Activated CD8-positive, alpha-beta memory T cell treated with anti-CD3 and anti-CD28 coated beads for 24 hours (primary cell): ENCODE measurements around the gene MYO6.
"Not testable (repeated sequence)": the region's sequence is repeated elsewhere in the genome, so short reads cannot be mapped to it uniquely, and the experiment has no call there.

Experiments used
- DNase-seq: peaks from one replicate; pipeline ENCODE4 v3.0.0-alpha.2; 2020

Gene MYO6

GRCh38 chr6:75748743-75749538, at the start of gene MYO6:
TSS of gene MYO6 (plus strand) at chr6:75749239. CDS start at chr6:75817548, 68,309 bp downstream.
- DNase-seq, result peak; percentile 74

- not testable (repeated sequence) for DNase-seq
Observed at GRCh38 chr6:75708334-75708733, 40.7 kb upstream of the MYO6 start.

GRCh38 chr6:75711173-75711572, 37.9 kb upstream of the MYO6 start:
- DNase-seq, result no peak

GRCh38 chr6:75719133-75719532, 29.9 kb upstream of the MYO6 start:
- DNase-seq, result no peak

- no peak for DNase-seq
Observed at GRCh38 chr6:75723382-75723781, 25.7 kb upstream of the MYO6 start.

- no peak for DNase-seq
Observed at GRCh38 chr6:75727206-75727605, 21.8 kb upstream of the MYO6 start.

- not testable (repeated sequence) for DNase-seq
Observed at GRCh38 chr6:75731029-75731428, 18.0 kb upstream of the MYO6 start.

GRCh38 chr6:75735491-75736186, 13.4 kb upstream of the MYO6 start:
- no peak for DNase-seq

- no peak for DNase-seq
Observed at GRCh38 chr6:75743971-75744370, 5.1 kb upstream of the MYO6 start.

- DNase-seq, result no peak
Observed at GRCh38 chr6:75745404-75745803, 3.6 kb upstream of the MYO6 start.

- no peak for DNase-seq
Observed at GRCh38 chr6:75746221-75746620, 2.8 kb upstream of the MYO6 start.

- DNase-seq, result no peak
Observed at GRCh38 chr6:75747152-75747992, 1.7 kb upstream of the MYO6 start.

GRCh38 chr6:75748003-75748742, 866 bp upstream of the MYO6 start:
- no peak for DNase-seq

GRCh38 chr6:75751443-75751842, 2.4 kb downstream of the MYO6 start:
- no peak for DNase-seq

- DNase-seq, result no peak
Observed at GRCh38 chr6:75752365-75752764, 3.3 kb downstream of the MYO6 start.

- no peak for DNase-seq
Observed at GRCh38 chr6:75755704-75756103, 6.7 kb downstream of the MYO6 start.

- DNase-seq, result no peak
Observed at GRCh38 chr6:75757295-75757694, 8.3 kb downstream of the MYO6 start.

- DNase-seq, result no peak
Observed at GRCh38 chr6:75758061-75758460, 9.0 kb downstream of the MYO6 start.

- DNase-seq, result no peak
Observed at GRCh38 chr6:75759207-75759606, 10.2 kb downstream of the MYO6 start.

GRCh38 chr6:75760320-75760719, 11.3 kb downstream of the MYO6 start:
- no peak for DNase-seq

GRCh38 chr6:75761489-75761888, 12.4 kb downstream of the MYO6 start:
- no peak for DNase-seq

- no peak for DNase-seq
Observed at GRCh38 chr6:75762063-75762462, 13.0 kb downstream of the MYO6 start.

GRCh38 chr6:75766387-75766786, 17.3 kb downstream of the MYO6 start:
- DNase-seq, result no peak
